Spleen (tissue), 11 donors: Measurements from ENCODE around the gene COL26A1. TPM values are rescaled to one million over a fixed set of nuclear protein-coding genes. Genes with fewer than 3 reads are reported as not detected.

Source experiments
- DNase-seq: peaks from one replicate; pipeline ENCODE4 v3.0.0-alpha.2; 2020
- H3K27ac ChIP-seq, 8 donors: fragments of 200-600 bp; sonication (generic) in 7 of 8; 1 replicate in 4 of 8; 2 replicates in 4 of 8; pipeline versions ENCODE4 v1.5.0 to v1.8.0; 2016 to 2021; ENCODE audit warnings: inconsistent platforms in 4 of 8, mild to moderate bottlenecking in 4 of 8, moderate library complexity in 1 of 8
- H3K27me3 ChIP-seq, 7 donors: fragments of 200-600 bp; sonication (generic) in 6 of 7; replicated peaks in 1 of 7; 1 replicate in 4 of 7; 2 replicates in 3 of 7; pipeline versions ENCODE4 v1.5.0 to v1.8.0; 2016 to 2021; ENCODE audit warnings: inconsistent platforms in 3 of 7, mild to moderate bottlenecking in 1 of 7
- H3K36me3 ChIP-seq, 6 donors: fragments of 200-600 bp; sonication (generic) in 5 of 6; 1 replicate in 4 of 6; 2 replicates in 2 of 6; pipeline versions ENCODE4 v1.5.0 to v1.8.0; 2016 to 2021; ENCODE audit warnings: inconsistent platforms in 2 of 6
- H3K4me1 ChIP-seq, 6 donors: fragments of 200-600 bp; sonication (generic) in 5 of 6; 1 replicate in 3 of 6; 2 replicates in 3 of 6; pipeline versions ENCODE4 v1.5.0 to v1.8.0; 2016 to 2021; ENCODE audit warnings: inconsistent platforms in 3 of 6
- H3K4me3 ChIP-seq, 8 donors: fragments of 200-600 bp; sonication (generic) in 7 of 8; 1 replicate in 4 of 8; 2 replicates in 4 of 8; pipeline versions ENCODE4 v1.5.0 to v1.8.0; 2016 to 2021; ENCODE audit warnings: inconsistent platforms in 4 of 8, mild to moderate bottlenecking in 4 of 8, moderate library complexity in 2 of 8
- H3K9me3 ChIP-seq, 8 donors: fragments of 200-600 bp; sonication (generic) in 7 of 8; 1 replicate in 4 of 8; 2 replicates in 4 of 8; pipeline versions ENCODE4 v1.5.0 to v1.8.0; 2016 to 2021; ENCODE audit warnings: inconsistent platforms in 4 of 8
- POLR2A ChIP-seq, 3 donors: fragments of 450-650 bp; IDR thresholded peaks; one replicate each; pipeline ENCODE4 v1.5.1; 2017; ENCODE audit warnings: antibody characterized with exemption in 3 of 3, mild to moderate bottlenecking in 1 of 3
- POLR2AphosphoS5 ChIP-seq, 3 donors: sonication (generic); formaldehyde crosslinking; IDR thresholded peaks; one replicate each; pipeline ENCODE4 v1.5.1; 2017; ENCODE audit warnings: antibody characterized with exemption in 3 of 3
- WGBS, 5 donors: extraction: QIAGEN DNeasy Blood & Tissue Kit in 3 of 5; methylation state at CpG; one replicate each; pipeline versions ENCODE4 v1.1.5 to v1.1.7; 2013 to 2018; 5-methylcytosine and 5-hydroxymethylcytosine counted together
- intact Hi-C: fragments of 100-400 bp; cut with DNase I; formaldehyde crosslinking; loops from one replicate; pipeline ENCODE4 v1.15.0; 2023; ENCODE audit warnings: low total_unique reads
- polyA plus RNA-seq, 3 donors: library from polyadenylated mRNA; stranded (reverse); fragments of 200-250 nt; gene quantifications; one replicate each; pipeline ENCODE4 v1.2.1, GENCODE V29; 2013
- total RNA-seq, 7 donors: library from RNA; depleted of rRNA in 3 of 7; stranded (reverse); fragments of >200 nt in 3 of 7; fragmentation: NEBNext Ultra II Directional in 4 of 7; extraction: Animal tissue kit (Norgen Biotek cat#: 25700) in 4 of 7; gene quantifications; one replicate each; pipeline versions ENCODE4 v1.1.0 to v1.2.1, GENCODE V29; 2016 to 2021
- TF ChIP-seq, protein P1 (sequence below), 11 experiments: fragments of 200-600 bp in 7 of 11; fragments of 450-650 bp in 4 of 11; sonication (generic) in 4 of 11; IDR thresholded peaks in 8 of 11; conservative IDR thresholded peaks in 3 of 11; 1 replicate in 7 of 11; 2 replicates in 4 of 11; pipeline versions ENCODE4 v1.4.0 to v1.8.0; 2016 to 2021; ENCODE audit warnings: antibody characterized with exemption in 11 of 11, inconsistent platforms in 4 of 11, mild to moderate bottlenecking in 1 of 11
- donor health status: healthy with polysubstance abuse.
- donor health status: DM: no; HTN: no; CAD: no; lungs with moderate emphysema.
- donor health status: DM: no; HTN: no; CAD: no.
- donor health status: Bipolar disorder and iron deficiency.
- donor health status: healthy.
- donor health status: DM: no; HTN: no; CAD: no.
- donor health status: DM: yes; HTN: yes; CAD: no.

Gene COL26A1
- total and polyA plus RNA-seq, 10 donors: 0.15 to 0.32 (median 0.22) TPM; not detected in 4

DNA sequence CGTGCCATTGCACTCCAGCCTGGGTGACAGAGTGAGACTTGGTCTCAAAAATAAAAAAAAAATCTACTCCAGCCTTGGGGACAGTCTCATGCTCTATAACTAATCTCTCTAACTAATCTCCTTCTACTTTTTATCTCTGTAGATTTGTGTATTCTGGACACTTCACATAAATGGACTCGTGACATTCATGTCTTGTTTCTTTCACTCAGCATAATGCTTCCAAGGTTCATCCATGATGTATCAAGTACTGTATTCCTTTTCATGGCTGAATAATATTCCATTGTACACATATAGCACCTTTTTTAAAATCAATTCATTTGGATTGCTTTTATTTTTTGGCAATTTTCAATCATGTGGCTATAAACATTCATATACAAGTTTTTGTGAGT, 9.8 kb upstream of the COL26A1 start:
- 40 to 88% (median 79%) methylated on average over 2 of the region's 2 CpGs for WGBS, 5 donors
- H3K9me3 ChIP-seq: no peaks in the 10 kb centered on the region
- DNase-seq: no peak
- no peaks in the 10 kb centered on the region for H3K36me3 ChIP-seq
- H3K4me3 ChIP-seq: no peak overlapping the region
- intact Hi-C loops: no loop called here
- no peaks in the 10 kb centered on the region for H3K4me1 ChIP-seq
- H3K27ac ChIP-seq: no peak overlapping the region
- no peak for TF ChIP-seq POLR2AphosphoS5 (IDR thresholded peaks at IDR 0.05)
- peaks cover 0 to 36% (median 0%) of the 10 kb centered on the region in 7 donors for H3K27me3 ChIP-seq

DNA sequence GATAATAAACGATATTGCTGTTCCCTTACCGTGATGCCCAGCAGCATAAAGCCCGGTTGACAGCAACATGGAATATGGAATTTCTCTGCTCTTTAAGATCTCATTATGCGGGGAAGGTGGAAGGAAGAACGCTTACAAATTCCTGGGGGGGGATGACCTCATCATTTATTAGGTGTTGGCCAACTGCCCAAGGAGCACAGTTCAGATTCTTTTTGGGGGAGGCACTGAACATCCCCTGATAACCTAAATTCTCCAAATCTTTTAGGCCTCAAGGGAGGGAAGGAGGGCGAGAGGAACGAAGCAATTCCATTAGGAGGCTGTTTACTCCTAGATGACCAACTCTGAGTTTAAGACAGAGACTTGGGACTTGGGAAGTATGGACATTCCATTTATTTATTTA, 5.2 kb upstream of the COL26A1 start:
- intact Hi-C loops: no loop called here
- TF ChIP-seq POLR2AphosphoS5 (IDR thresholded peaks at IDR 0.05) (no peak), POLR2A (IDR thresholded peaks at IDR 0.05) (no peak)
- TF ChIP-seq, protein P1, sequence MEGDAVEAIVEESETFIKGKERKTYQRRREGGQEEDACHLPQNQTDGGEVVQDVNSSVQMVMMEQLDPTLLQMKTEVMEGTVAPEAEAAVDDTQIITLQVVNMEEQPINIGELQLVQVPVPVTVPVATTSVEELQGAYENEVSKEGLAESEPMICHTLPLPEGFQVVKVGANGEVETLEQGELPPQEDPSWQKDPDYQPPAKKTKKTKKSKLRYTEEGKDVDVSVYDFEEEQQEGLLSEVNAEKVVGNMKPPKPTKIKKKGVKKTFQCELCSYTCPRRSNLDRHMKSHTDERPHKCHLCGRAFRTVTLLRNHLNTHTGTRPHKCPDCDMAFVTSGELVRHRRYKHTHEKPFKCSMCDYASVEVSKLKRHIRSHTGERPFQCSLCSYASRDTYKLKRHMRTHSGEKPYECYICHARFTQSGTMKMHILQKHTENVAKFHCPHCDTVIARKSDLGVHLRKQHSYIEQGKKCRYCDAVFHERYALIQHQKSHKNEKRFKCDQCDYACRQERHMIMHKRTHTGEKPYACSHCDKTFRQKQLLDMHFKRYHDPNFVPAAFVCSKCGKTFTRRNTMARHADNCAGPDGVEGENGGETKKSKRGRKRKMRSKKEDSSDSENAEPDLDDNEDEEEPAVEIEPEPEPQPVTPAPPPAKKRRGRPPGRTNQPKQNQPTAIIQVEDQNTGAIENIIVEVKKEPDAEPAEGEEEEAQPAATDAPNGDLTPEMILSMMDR (IDR thresholded peaks at IDR 0.05 in 8 of 11, conservative IDR thresholded peaks at IDR 0.05 in 3 of 11): no peak
- Histone ChIP-seq H3K36me3 (no peaks in the 10 kb centered on the region), H3K27ac (no peak overlapping the region), H3K27me3 (peaks cover 0 to 39% (median 7%) of the 10 kb centered on the region in 7 donors), H3K4me3 (no peak overlapping the region), H3K9me3 (no peaks in the 10 kb centered on the region), H3K4me1 (peaks cover 0 to 3% (median 1%) of the 10 kb centered on the region in 6 donors)
- no peak for DNase-seq
- 78 to 83% (median 82%) methylated on average over 7 of the region's 7 CpGs for WGBS, 5 donors

DNA sequence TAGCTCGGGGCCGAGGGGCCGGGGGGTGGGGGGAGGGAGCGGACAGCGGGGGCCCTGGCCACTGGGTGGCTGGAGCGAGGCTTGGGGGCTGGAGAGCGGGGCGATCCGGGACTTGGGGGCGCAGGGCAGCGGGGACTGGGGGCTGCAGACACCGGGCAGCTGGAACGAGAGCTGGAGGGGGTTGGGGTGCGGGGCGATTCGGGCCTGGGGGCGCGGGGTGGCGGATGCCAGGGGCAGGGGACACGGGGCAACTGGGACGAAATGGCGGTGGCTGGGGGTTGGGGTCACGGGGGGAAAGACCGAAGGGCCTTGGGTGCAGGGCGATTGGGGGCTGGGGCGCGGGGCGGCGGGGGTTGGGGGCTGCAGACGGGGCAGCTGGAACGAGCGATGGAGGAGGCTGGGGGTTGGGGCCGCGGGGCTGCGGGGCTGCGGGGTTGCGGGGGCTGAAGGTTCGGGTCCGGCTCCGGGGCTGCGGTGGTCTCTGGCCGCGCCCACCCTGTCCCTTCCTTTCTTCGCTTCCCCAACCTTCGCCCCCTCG, 590 bp downstream of the COL26A1 start:
- Histone ChIP-seq H3K4me3 (peak overlapping the region; percentile 25 to 73 (median 45)), H3K9me3 (no peaks in the 10 kb centered on the region), H3K4me1 (peaks cover 8 to 25% (median 20%) of the 10 kb centered on the region in 6 donors), H3K27ac (no peak overlapping the region), H3K27me3 (peaks cover 3 to 68% (median 33%) of the 10 kb centered on the region in 7 donors), H3K36me3 (no peaks in the 10 kb centered on the region)
- intact Hi-C loops: no loop called here
- TF ChIP-seq, protein P1 (IDR thresholded peaks at IDR 0.05 in 8 of 11, conservative IDR thresholded peaks at IDR 0.05 in 3 of 11): no peak
- TF ChIP-seq POLR2A (IDR thresholded peaks at IDR 0.05) (no peak), POLR2AphosphoS5 (IDR thresholded peaks at IDR 0.05) (no peak)
- DNase-seq: no peak
- 1 to 3% (median 2%) methylated on average over 11 to 46 of the region's 46 CpGs for WGBS, 5 donors

DNA sequence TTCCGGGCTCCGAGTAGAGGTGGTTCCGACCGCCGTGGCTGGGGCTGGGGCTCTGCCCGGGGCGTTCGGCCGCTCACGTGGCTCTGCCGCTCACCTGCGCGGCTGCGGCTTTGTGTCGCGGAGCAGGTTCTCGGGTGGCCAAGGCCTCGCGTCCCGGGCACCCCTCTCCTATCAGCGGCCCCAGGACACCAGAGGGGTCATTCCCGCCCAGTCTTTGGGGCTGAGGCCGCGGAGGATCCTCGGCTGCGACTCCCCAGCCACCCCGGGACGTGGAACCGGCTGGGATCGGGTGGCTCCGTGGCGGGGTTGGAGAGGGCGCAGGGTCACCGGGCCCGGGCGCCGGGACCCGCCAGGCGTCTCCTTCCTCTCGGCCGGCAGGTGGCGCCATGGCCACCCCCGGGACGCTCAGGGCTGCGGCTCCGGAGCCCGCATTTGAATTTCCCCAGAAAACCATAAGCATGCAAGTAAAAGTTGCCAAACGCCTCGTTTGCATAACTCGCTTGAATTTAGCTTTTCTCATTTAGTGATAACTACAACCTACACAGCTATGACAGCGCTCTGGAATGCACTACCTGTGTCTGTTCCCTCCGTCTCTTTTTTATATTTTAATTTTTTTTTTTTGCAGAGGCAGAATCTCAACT, 1.2 kb downstream of the COL26A1 start:
- Histone ChIP-seq H3K27ac (no peak overlapping the region), H3K27me3 (peaks cover 3 to 68% (median 33%) of the 10 kb centered on the region in 7 donors), H3K36me3 (no peaks in the 10 kb centered on the region), H3K4me3 (peak overlapping the region; percentile 25 to 73 (median 45)), H3K9me3 (no peaks in the 10 kb centered on the region), H3K4me1 (peaks cover 8 to 25% (median 20%) of the 10 kb centered on the region in 6 donors)
- 2 to 6% (median 3%) methylated on average over 18 to 52 of the region's 52 CpGs for WGBS, 5 donors
- intact Hi-C loops: no loop called here
- peak; percentile 90 for DNase-seq
- peak in 1 of 3 donors; percentile 22 for TF ChIP-seq POLR2AphosphoS5 (IDR thresholded peaks at IDR 0.05)
- TF ChIP-seq POLR2A (IDR thresholded peaks at IDR 0.05): no peak
- TF ChIP-seq, protein P1 (IDR thresholded peaks at IDR 0.05 in 8 of 11, conservative IDR thresholded peaks at IDR 0.05 in 3 of 11): peak; percentile 58 to 97 (median 92)
